B cell (primary cell): ENCODE measurements around the gene RAP1GAP2. TPM values are rescaled to one million over a fixed set of nuclear protein-coding genes. Genes with fewer than 3 reads are reported as not detected.

Source experiments
- ATAC-seq: fragments of 200-7000 bp; cut with Tn5 transposase; one replicate; pipeline ENCODE4 v1.10.0; 2021; ENCODE audit warnings: low read depth, mild to moderate bottlenecking, moderate number of reproducible peaks, moderate library complexity
- CTCF ChIA-PET: fragments of 350-600 bp; sonication (Branson Sonifier 250); formaldehyde crosslinking; loops from one replicate; lab custom pipeline; 2021; ENCODE audit warnings: antibody characterized with exemption, inconsistent platforms; lab: Charles Lee
- POLR2A ChIA-PET: fragments of 350-600 bp; sonication (Branson Sonifier 250); formaldehyde crosslinking; loops from one replicate; lab custom pipeline; 2021; ENCODE audit warnings: antibody characterized with exemption; lab: Charles Lee
- DNase-seq: peaks from one replicate; pipeline ENCODE4 v3.0.0; 2013
- H2AFZ ChIP-seq: 2 replicates; pipeline ENCODE4 v1.6.1; 2012; ENCODE audit warnings: mild to moderate bottlenecking, low read depth, low read length; ENCODE audit not compliant: insufficient read depth, poor library complexity, severe bottlenecking
- H3K27ac ChIP-seq, 2 donors: 1 replicate in 1 of 2; 2 replicates in 1 of 2; pipeline ENCODE4 v1.5.1; 2012 to 2013; ENCODE audit warnings: low read length in 2 of 2, mild to moderate bottlenecking in 2 of 2, moderate library complexity in 1 of 2
- H3K27me3 ChIP-seq, 4 experiments: fragments of 200-600 bp in 1 of 4; sonication (generic) in 1 of 4; replicated peaks in 1 of 4; 1 replicate in 2 of 4; 2 replicates in 2 of 4; pipeline versions ENCODE4 v1.6.1 to v1.7.0; 2013 to 2016; ENCODE audit warnings: low read length in 3 of 4, mild to moderate bottlenecking in 2 of 4, mixed read lengths in 1 of 4, moderate library complexity in 1 of 4; ENCODE audit not compliant: insufficient read depth in 4 of 4, control insufficient read depth in 3 of 4; ENCODE audit errors: control extremely low read depth in 1 of 4
- H3K36me3 ChIP-seq, 2 experiments: replicated peaks in 1 of 2; 1 replicate in 1 of 2; 2 replicates in 1 of 2; pipeline versions ENCODE4 v1.6.1 to v1.7.1; 2013; ENCODE audit warnings: low read length in 1 of 2; ENCODE audit not compliant: insufficient read depth in 2 of 2, control insufficient read depth in 1 of 2; ENCODE audit errors: control extremely low read depth in 1 of 2, extremely low read depth in 1 of 2
- H3K4me1 ChIP-seq, 2 donors: fragments of 200-600 bp in 1 of 2; sonication (generic) in 1 of 2; 1 replicate in 1 of 2; 2 replicates in 1 of 2; pipeline versions ENCODE4 v1.5.1 to v1.6.1; 2013 to 2017; ENCODE audit warnings: low read length in 2 of 2; ENCODE audit not compliant: control insufficient read depth in 2 of 2, insufficient read depth in 2 of 2
- H3K4me2 ChIP-seq: replicated peaks from 2 replicates; pipeline ENCODE3; 2012; ENCODE audit warnings: mild to moderate bottlenecking, low read depth, low read length; ENCODE audit not compliant: poor library complexity, severe bottlenecking
- H3K4me3 ChIP-seq, 5 experiments: fragments of 200-600 bp in 1 of 5; sonication (generic) in 1 of 5; 1 replicate in 3 of 5; 2 replicates in 2 of 5; pipeline versions ENCODE4 v1.5.1 to v1.7.0; 2011 to 2016; ENCODE audit warnings: low read length in 4 of 5, mild to moderate bottlenecking in 4 of 5, low read depth in 2 of 5, control low read depth in 1 of 5, moderate library complexity in 1 of 5; ENCODE audit not compliant: insufficient read depth in 1 of 5; ENCODE audit errors: control extremely low read depth in 1 of 5, extremely low read depth in 1 of 5
- H3K79me2 ChIP-seq: fragments of 200-600 bp; sonication (generic); one replicate; pipeline ENCODE4 v1.6.0; 2016; ENCODE audit warnings: low read length; ENCODE audit not compliant: control insufficient read depth, insufficient read depth
- H3K9ac ChIP-seq: fragments of 200-600 bp; sonication (generic); 2 replicates; pipeline ENCODE4 v1.6.1; 2017; ENCODE audit warnings: mild to moderate bottlenecking, low read length, moderate library complexity
- H3K9me3 ChIP-seq, 3 donors: one replicate each; pipeline versions ENCODE4 v1.6.1 to v1.7.1; 2013; ENCODE audit warnings: low read length in 2 of 3; ENCODE audit not compliant: control insufficient read depth in 2 of 3, insufficient read depth in 1 of 3; ENCODE audit errors: control extremely low read depth in 1 of 3
- H4K20me1 ChIP-seq: 2 replicates; pipeline ENCODE4 v1.6.0; 2012; ENCODE audit warnings: mild to moderate bottlenecking, low read length; ENCODE audit not compliant: insufficient read depth, control insufficient read depth, poor library complexity, severe bottlenecking
- H3K27ac Mint-ChIP-seq: one replicate; pipeline ENCODE4 v1.8.0; 2021; ENCODE audit warnings: mixed read lengths
- H3K27me3 Mint-ChIP-seq: one replicate; pipeline ENCODE4 v1.8.0; 2021; ENCODE audit warnings: mixed read lengths
- H3K4me1 Mint-ChIP-seq: one replicate; pipeline ENCODE4 v1.8.0; 2021; ENCODE audit warnings: mixed read lengths
- H3K4me3 Mint-ChIP-seq: one replicate; pipeline ENCODE4 v1.8.0; 2021; ENCODE audit warnings: mixed read lengths
- H3K9me3 Mint-ChIP-seq: one replicate; pipeline ENCODE4 v1.8.0; 2022; ENCODE audit warnings: mixed read lengths; ENCODE audit not compliant: insufficient read depth
- EZH2 ChIP-seq: IDR thresholded peaks from 2 replicates; pipeline ENCODE4 v1.6.1; 2012; ENCODE audit warnings: borderline replicate concordance, low read depth, mild to moderate bottlenecking, moderate library complexity, low read length; ENCODE audit not compliant: insufficient read depth, poor library complexity, severe bottlenecking
- WGBS: methylation state at CpG from one replicate; pipeline ENCODE4 v1.1.5; 2013; ENCODE audit warnings: missing lambda C conversion rate; ENCODE audit not compliant: insufficient coverage; 5-methylcytosine and 5-hydroxymethylcytosine counted together
- intact Hi-C: fragments of 100-400 bp; cut with micrococcal nuclease; formaldehyde crosslinking; loops from one replicate; pipeline ENCODE4 v1.10.0; 2022
- polyA plus RNA-seq: library from polyadenylated mRNA; depleted of rRNA; stranded (reverse); fragments of >200 nt; gene quantifications from 2 replicates; pipeline ENCODE4 v1.2.3, GENCODE V29; 2012
- total RNA-seq, 2 donors: library from RNA; stranded (reverse); fragments of 120-200 nt in 1 of 2; gene quantifications; 1 replicate in 1 of 2; 2 replicates in 1 of 2; pipeline versions ENCODE4 v1.2.3 to v1.2.4, GENCODE V29; 2013 to 2022
- TF ChIP-seq, protein P1 (sequence below): fragments of 200-600 bp; IDR thresholded peaks from one replicate; pipeline ENCODE4 v1.8.0; 2022; ENCODE audit warnings: antibody characterized with exemption, mild to moderate bottlenecking

RAP1GAP2 gene
- total and polyA plus RNA-seq, 2 donors (not counting 1 experiment from before 2014, with no cell fraction given), result 14.9 to 16.4 TPM

DNA sequence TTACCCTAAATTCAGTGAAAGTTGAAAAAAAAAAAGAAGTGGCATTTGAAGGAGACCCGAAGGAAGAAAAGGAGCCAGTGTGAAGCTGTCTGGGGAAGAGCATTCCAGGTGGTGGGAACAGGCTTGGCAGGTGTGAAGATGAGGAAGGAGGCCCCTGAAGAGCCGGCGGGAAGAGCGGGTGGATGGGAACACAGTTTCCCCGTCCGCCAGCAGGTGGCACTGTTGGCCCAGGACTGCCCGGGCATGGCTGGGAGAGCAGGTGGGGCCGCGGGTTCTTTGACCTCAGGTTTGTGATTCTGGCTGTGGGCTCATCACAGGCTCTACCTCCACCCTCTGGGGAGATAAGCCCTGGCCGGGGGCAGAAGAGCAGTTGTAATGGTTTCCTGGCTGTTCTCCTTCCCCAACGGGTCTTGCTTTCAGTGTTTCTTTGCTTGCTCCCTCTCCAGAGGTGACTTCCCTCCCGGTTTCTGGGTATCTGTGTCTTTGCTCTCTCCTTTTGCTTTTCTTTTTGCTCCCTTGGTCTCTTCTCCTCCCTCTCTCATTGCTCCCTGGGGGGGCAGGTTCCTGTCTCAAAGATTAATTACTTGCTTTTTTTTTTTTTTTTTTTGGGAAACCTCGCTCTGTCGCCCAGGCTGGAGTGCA is 32.3 kb downstream of the RAP1GAP2 start:
- no peak overlapping the region for H2AFZ ChIP-seq
- H3K27ac ChIP-seq, result no peak overlapping the region
- H3K27ac Mint-ChIP-seq, result peak overlapping the region; percentile 39
- ChIA-PET CTCF (interaction anchor here (0.6 to 7.1 kb wide), 15 partner anchors 9 to 446 kb away, joined by 3 to 112 read pairs (median 5); partner anchors contain the start of gene RAP1GAP2), POLR2A (interaction anchor here (0.7 to 1.1 kb wide), 3 partner anchors 14 to 1082 kb away, joined by 3 to 6 read pairs (median 3); no protein-coding TSS in a partner anchor)
- intact Hi-C loops, result loop anchor here (1.0 to 5.0 kb wide), 5 partner anchors 9 to 185 kb away; partner anchors contain the start of gene CLUH
- H3K36me3 ChIP-seq, result no peaks in the 10 kb centered on the region
- peaks cover 20 to 40% of the 10 kb centered on the region in 2 donors for H3K4me1 ChIP-seq
- H3K9ac ChIP-seq, result no peak overlapping the region
- H3K27me3 Mint-ChIP-seq, result peaks cover 2% of the 10 kb centered on the region
- peaks cover 0 to 20% (median 0%) of the 10 kb centered on the region in 3 donors for H3K9me3 ChIP-seq
- peak overlapping the region; percentile 69 for H3K4me2 ChIP-seq
- H3K9me3 Mint-ChIP-seq, result no peaks in the 10 kb centered on the region
- DNase-seq, result peak; percentile 87
- H4K20me1 ChIP-seq, result peaks cover 19% of the 10 kb centered on the region
- H3K4me3 Mint-ChIP-seq, result no peak overlapping the region
- peak; percentile 75 for ATAC-seq
- peaks cover 33% of the 10 kb centered on the region for H3K4me1 Mint-ChIP-seq
- H3K27me3 ChIP-seq, result peaks cover 0 to 22% (median 1%) of the 10 kb centered on the region in 4 experiments
- peak overlapping the region in 1 of 5 experiments; percentile 29 for H3K4me3 ChIP-seq
- no peak for TF ChIP-seq EZH2
- TF ChIP-seq, protein P1, sequence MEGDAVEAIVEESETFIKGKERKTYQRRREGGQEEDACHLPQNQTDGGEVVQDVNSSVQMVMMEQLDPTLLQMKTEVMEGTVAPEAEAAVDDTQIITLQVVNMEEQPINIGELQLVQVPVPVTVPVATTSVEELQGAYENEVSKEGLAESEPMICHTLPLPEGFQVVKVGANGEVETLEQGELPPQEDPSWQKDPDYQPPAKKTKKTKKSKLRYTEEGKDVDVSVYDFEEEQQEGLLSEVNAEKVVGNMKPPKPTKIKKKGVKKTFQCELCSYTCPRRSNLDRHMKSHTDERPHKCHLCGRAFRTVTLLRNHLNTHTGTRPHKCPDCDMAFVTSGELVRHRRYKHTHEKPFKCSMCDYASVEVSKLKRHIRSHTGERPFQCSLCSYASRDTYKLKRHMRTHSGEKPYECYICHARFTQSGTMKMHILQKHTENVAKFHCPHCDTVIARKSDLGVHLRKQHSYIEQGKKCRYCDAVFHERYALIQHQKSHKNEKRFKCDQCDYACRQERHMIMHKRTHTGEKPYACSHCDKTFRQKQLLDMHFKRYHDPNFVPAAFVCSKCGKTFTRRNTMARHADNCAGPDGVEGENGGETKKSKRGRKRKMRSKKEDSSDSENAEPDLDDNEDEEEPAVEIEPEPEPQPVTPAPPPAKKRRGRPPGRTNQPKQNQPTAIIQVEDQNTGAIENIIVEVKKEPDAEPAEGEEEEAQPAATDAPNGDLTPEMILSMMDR, result peak; percentile 93
- no peaks in the 10 kb centered on the region for H3K79me2 ChIP-seq
- WGBS, result 1% methylated on average over 12 of the region's 14 CpGs

DNA sequence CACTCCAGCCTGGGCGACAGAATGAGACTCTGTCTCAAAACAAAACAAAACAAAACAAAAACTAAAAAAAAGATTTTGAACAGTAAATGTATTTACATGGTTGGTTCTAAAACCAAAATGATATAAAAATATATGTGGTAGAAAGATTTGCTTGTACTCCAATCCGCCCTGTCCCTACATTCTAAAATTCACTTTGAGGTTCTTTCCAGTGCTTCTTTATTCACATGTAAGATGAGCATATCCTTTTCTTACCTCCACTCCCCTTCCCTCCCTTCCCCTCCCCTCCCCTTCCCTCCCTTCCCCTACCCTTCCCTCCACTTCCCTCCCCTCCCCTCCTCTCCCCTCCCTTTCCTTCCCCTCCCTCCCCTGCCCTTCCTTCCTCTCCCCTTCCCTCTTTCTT is 34.4 kb downstream of the RAP1GAP2 start:
- Histone ChIP-seq H3K4me3 (no peak overlapping the region), H3K27me3 (peaks cover 0 to 27% (median 3%) of the 10 kb centered on the region in 4 experiments), H3K9me3 (peaks cover 0 to 15% (median 0%) of the 10 kb centered on the region in 3 donors), H3K79me2 (no peaks in the 10 kb centered on the region), H2AFZ (no peak overlapping the region), H4K20me1 (peaks cover 27% of the 10 kb centered on the region), H3K9ac (no peak overlapping the region), H3K36me3 (no peaks in the 10 kb centered on the region), H3K27ac (no peak overlapping the region), H3K4me1 (peaks cover 5 to 19% of the 10 kb centered on the region in 2 donors), H3K4me2 (no peak overlapping the region)
- DNase-seq (no peak), ATAC-seq (no peak)
- no peak overlapping the region for H3K4me3 Mint-ChIP-seq
- POLR2A ChIA-PET, result interaction anchor here (0.6 kb wide), 1 partner anchor 24 kb away, joined by 5 read pairs; no protein-coding TSS in a partner anchor
- H3K27ac Mint-ChIP-seq, result no peak overlapping the region
- intact Hi-C loops, result no loop called here
- WGBS, result no CpG with 5 or more reads among the region's 2 CpGs
- H3K4me1 Mint-ChIP-seq, result peaks cover 20% of the 10 kb centered on the region
- CTCF ChIA-PET, result interaction anchor here (0.6 to 2.0 kb wide), 5 partner anchors 17 to 1083 kb away, joined by 3 to 5 read pairs (median 4); partner anchors contain the start of gene RAP1GAP2
- H3K27me3 Mint-ChIP-seq, result peaks cover 6% of the 10 kb centered on the region
- TF ChIP-seq, protein P1, result no peak
- no peak for TF ChIP-seq EZH2
- H3K9me3 Mint-ChIP-seq, result no peaks in the 10 kb centered on the region
